Activated gamma-delta T cell treated with Interleukin-2 at 50 U/mL for 16 hours (primary cell): ENCODE results near the gene CXorf65.
A peak's percentile ranks its signal among the peaks of the same experiment; 100 is the strongest.

Experiments
- DNase-seq: peaks from one replicate; pipeline ENCODE4 v3.0.0-alpha.2; 2020

CXorf65 gene

GRCh38 chrX:71106427-71106826 is at the start of gene CXorf65:
CXorf65 (minus strand) TSS chrX:71106740; CDS start chrX:71106556, 184 bp downstream.
- no peak for DNase-seq

GRCh38 chrX:71154641-71155040 is 48.1 kb upstream of the CXorf65 start:
- no peak for DNase-seq

GRCh38 chrX:71154196-71154595 is 47.7 kb upstream of the CXorf65 start:
- DNase-seq, result no peak

GRCh38 chrX:71151366-71151765 is 44.8 kb upstream of the CXorf65 start:
- DNase-seq, result no peak

- no peak for DNase-seq
These were observed 41.7 kb upstream of the CXorf65 start for GRCh38 chrX:71148278-71148663.

- no peak for DNase-seq
These were observed 41.1 kb upstream of the CXorf65 start for GRCh38 chrX:71147496-71148277.

GRCh38 chrX:71144651-71145050 is 38.1 kb upstream of the CXorf65 start, which contains the start of gene NLGN3:
NLGN3 (plus strand) TSS chrX:71144841; CDS start chrX:71147750, 2,909 bp downstream.
- no peak for DNase-seq

GRCh38 chrX:71143508-71143907 is 37.0 kb upstream of the CXorf65 start:
- DNase-seq, result no peak

GRCh38 chrX:71140440-71140839 is 33.9 kb upstream of the CXorf65 start:
- DNase-seq, result no peak

GRCh38 chrX:71131510-71131909 is 25.0 kb upstream of the CXorf65 start:
- DNase-seq, result no peak

GRCh38 chrX:71128915-71129765 is 22.6 kb upstream of the CXorf65 start:
- peak; percentile 73 for DNase-seq

- no peak for DNase-seq
These were observed 21.8 kb upstream of the CXorf65 start for GRCh38 chrX:71128166-71128833.

- no peak for DNase-seq
These were observed 12.5 kb upstream of the CXorf65 start for GRCh38 chrX:71118985-71119535.

GRCh38 chrX:71118032-71118984 is 11.8 kb upstream of the CXorf65 start, which contains the start of gene MED12:
MED12 (plus strand) TSS chrX:71118596; CDS start chrX:71118755, 159 bp downstream.
- DNase-seq, result peak; percentile 78

- no peak for DNase-seq
These were observed 10.8 kb upstream of the CXorf65 start for GRCh38 chrX:71117358-71117757.

- DNase-seq, result no peak
These were observed 5.4 kb upstream of the CXorf65 start for GRCh38 chrX:71111921-71112431.

GRCh38 chrX:71111141-71111843 is 4.8 kb upstream of the CXorf65 start, which contains the start of gene IL2RG:
IL2RG (minus strand) TSS chrX:71111577; CDS start chrX:71111539, 38 bp downstream.
- DNase-seq, result peak; percentile 75

- no peak for DNase-seq
These were observed 2.5 kb upstream of the CXorf65 start for GRCh38 chrX:71109051-71109450.

GRCh38 chrX:71107762-71108360 is 1.3 kb upstream of the CXorf65 start:
- DNase-seq, result peak; percentile 43

GRCh38 chrX:71107245-71107644 is 705 bp upstream of the CXorf65 start:
- DNase-seq, result no peak
